Measurements from ENCODE around the gene ABCB11.

Gene ABCB11

GRCh38 chr2:169006665-169007064 is 24.5 kb downstream of the ABCB11 start:
- Mint-ChIP-seq H3K4me1 (ENCODE audit: low read depth) (peaks cover 8% of the 10 kb centered on the region), H3K36me3 (ENCODE audit: low read depth) (no peaks in the 10 kb centered on the region), H3K9me3 (no peaks in the 10 kb centered on the region)

GRCh38 chr2:169005994-169006393 is 25.1 kb downstream of the ABCB11 start:
- H3K4me3 Mint-ChIP-seq: no peak overlapping the region
- H3K4me1 Mint-ChIP-seq (ENCODE audit: low read depth): peaks cover 15% of the 10 kb centered on the region
- H3K27ac Mint-ChIP-seq: no peak overlapping the region
- no peaks in the 10 kb centered on the region for H3K36me3 Mint-ChIP-seq (ENCODE audit: low read depth)
- no peaks in the 10 kb centered on the region for H3K9me3 Mint-ChIP-seq
- peaks cover 3% of the 10 kb centered on the region for H3K27me3 Mint-ChIP-seq

More at GRCh38 chr2:169006665-169007064, 24.5 kb downstream of the ABCB11 start:
- Mint-ChIP-seq H3K27me3 (peaks cover 3% of the 10 kb centered on the region), H3K4me3 (no peak overlapping the region), H3K27ac (no peak overlapping the region)

- Mint-ChIP-seq H3K27ac (no peak overlapping the region), H3K4me1 (ENCODE audit: low read depth) (peaks cover 22% of the 10 kb centered on the region), H3K27me3 (peaks cover 2% of the 10 kb centered on the region), H3K4me3 (no peak overlapping the region), H3K9me3 (no peaks in the 10 kb centered on the region), H3K36me3 (ENCODE audit: low read depth) (no peaks in the 10 kb centered on the region)
Observed at GRCh38 chr2:169005080-169005598, 26.0 kb downstream of the ABCB11 start.

GRCh38 chr2:169002161-169002738 is 28.9 kb downstream of the ABCB11 start:
- no peaks in the 10 kb centered on the region for H3K36me3 Mint-ChIP-seq (ENCODE audit: low read depth)
- H3K4me3 Mint-ChIP-seq: no peak overlapping the region
- peaks cover 21% of the 10 kb centered on the region for H3K4me1 Mint-ChIP-seq (ENCODE audit: low read depth)
- no peak overlapping the region for H3K27ac Mint-ChIP-seq
- H3K27me3 Mint-ChIP-seq: peaks cover 4% of the 10 kb centered on the region
- no peaks in the 10 kb centered on the region for H3K9me3 Mint-ChIP-seq

DNA sequence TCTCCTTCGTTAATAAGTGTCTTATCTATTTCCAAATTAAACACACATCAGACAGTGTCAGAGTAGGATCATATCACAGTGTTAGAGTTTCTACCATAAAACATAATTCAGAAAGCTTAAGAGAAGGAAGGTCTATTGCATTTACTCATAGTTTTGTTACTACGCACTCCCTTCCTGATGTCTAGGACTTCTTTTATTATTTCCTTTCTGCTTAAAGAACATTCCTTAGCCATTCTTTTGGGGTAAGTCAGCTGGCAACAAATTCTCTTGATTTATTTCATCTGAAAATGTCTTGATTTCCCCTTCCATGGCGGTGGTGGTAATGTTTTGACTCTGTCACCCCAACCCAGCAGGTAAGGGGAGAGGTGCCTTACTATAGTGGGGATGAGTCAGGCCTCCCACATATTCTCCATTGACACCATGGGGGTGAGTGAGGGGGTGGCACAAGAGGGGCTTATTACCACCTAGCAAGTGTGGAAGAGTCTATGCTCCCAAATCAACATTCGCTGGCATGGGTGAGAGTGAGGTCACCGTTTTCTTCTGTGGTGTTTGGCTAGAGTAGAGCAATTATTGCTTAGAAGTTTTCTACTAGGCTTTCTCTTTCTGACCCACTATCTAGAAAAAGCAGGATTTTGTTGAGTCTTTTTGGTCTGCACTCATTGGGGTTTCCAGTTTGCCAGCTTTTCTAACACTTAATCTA is 29.9 kb downstream of the ABCB11 start:
- H3K4me1 Mint-ChIP-seq (ENCODE audit: low read depth): peaks cover 19% of the 10 kb centered on the region
- H3K9me3 Mint-ChIP-seq: no peaks in the 10 kb centered on the region
- H3K4me3 Mint-ChIP-seq: no peak overlapping the region
- H3K27me3 Mint-ChIP-seq: peaks cover 4% of the 10 kb centered on the region
- no peaks in the 10 kb centered on the region for H3K36me3 Mint-ChIP-seq (ENCODE audit: low read depth)
- H3K27ac Mint-ChIP-seq: no peak overlapping the region

GRCh38 chr2:168999668-169000213 is 31.4 kb downstream of the ABCB11 start:
- H3K4me3 Mint-ChIP-seq: no peak overlapping the region
- H3K27me3 Mint-ChIP-seq: peaks cover 4% of the 10 kb centered on the region
- H3K4me1 Mint-ChIP-seq (ENCODE audit: low read depth): peaks cover 19% of the 10 kb centered on the region
- no peaks in the 10 kb centered on the region for H3K9me3 Mint-ChIP-seq
- H3K27ac Mint-ChIP-seq: no peak overlapping the region
- H3K36me3 Mint-ChIP-seq (ENCODE audit: low read depth): no peaks in the 10 kb centered on the region

GRCh38 chr2:168998609-168999211 is 32.4 kb downstream of the ABCB11 start:
- H3K4me3 Mint-ChIP-seq: no peak overlapping the region
- no peak overlapping the region for H3K27ac Mint-ChIP-seq
- H3K9me3 Mint-ChIP-seq: no peaks in the 10 kb centered on the region
- H3K4me1 Mint-ChIP-seq (ENCODE audit: low read depth): peaks cover 19% of the 10 kb centered on the region
- H3K27me3 Mint-ChIP-seq: peaks cover 4% of the 10 kb centered on the region
- no peaks in the 10 kb centered on the region for H3K36me3 Mint-ChIP-seq (ENCODE audit: low read depth)

- H3K36me3 Mint-ChIP-seq (ENCODE audit: low read depth): no peaks in the 10 kb centered on the region
- no peak overlapping the region for H3K27ac Mint-ChIP-seq
- no peak overlapping the region for H3K4me3 Mint-ChIP-seq
- peaks cover 19% of the 10 kb centered on the region for H3K4me1 Mint-ChIP-seq (ENCODE audit: low read depth)
- peaks cover 4% of the 10 kb centered on the region for H3K27me3 Mint-ChIP-seq
- H3K9me3 Mint-ChIP-seq: no peaks in the 10 kb centered on the region
Observed at GRCh38 chr2:168997794-168998193, 33.3 kb downstream of the ABCB11 start.

DNA sequence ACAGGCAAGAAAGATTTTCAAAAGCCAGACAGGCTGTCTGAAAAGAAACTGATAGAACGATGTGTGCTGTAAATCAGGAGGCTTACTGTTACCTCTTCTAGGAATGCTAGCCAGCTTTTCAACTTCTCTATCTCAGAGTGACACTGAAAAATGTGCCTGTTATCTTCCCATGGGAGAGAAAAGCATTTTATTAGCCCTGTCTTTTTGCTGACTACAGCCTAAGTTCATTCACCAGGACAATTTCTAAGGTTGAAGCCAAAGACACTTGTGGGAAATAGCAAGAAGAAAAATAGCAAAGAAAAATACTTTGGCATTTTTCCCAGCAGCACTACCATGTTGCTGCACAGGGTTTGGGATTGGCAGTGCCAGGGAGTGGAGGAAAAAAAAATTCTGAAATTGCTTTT is 34.0 kb downstream of the ABCB11 start:
- Mint-ChIP-seq H3K27me3 (peaks cover 4% of the 10 kb centered on the region), H3K36me3 (ENCODE audit: low read depth) (no peaks in the 10 kb centered on the region)

DNA sequence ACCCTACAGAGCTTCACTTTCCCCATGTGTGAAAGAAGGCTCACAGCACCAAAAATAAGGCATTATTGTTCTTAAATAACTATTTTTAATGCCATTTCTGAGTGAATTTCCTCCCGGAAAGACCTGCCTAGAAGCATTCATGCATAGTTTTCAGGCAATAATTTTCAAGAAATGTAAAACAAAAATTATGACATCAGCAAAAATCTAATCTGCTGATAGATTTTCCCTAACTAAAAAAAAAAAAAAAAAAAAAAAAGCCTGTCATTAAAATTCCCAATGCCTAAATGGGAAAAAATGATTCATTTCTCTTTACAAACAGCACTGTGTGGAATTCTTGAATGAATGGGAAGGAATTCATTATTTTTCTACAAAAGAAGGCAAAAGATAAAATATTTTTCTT is 35.4 kb downstream of the ABCB11 start:
- peaks cover 4% of the 10 kb centered on the region for H3K27me3 Mint-ChIP-seq
- H3K4me1 Mint-ChIP-seq (ENCODE audit: low read depth): peaks cover 7% of the 10 kb centered on the region
- no peak overlapping the region for H3K27ac Mint-ChIP-seq
- no peaks in the 10 kb centered on the region for H3K9me3 Mint-ChIP-seq
- H3K36me3 Mint-ChIP-seq (ENCODE audit: low read depth): no peaks in the 10 kb centered on the region
- no peak overlapping the region for H3K4me3 Mint-ChIP-seq

More for the DNA sequence above, 34.0 kb downstream of the ABCB11 start:
- Mint-ChIP-seq H3K9me3 (no peaks in the 10 kb centered on the region), H3K4me1 (ENCODE audit: low read depth) (peaks cover 19% of the 10 kb centered on the region), H3K4me3 (no peak overlapping the region), H3K27ac (no peak overlapping the region)

GRCh38 chr2:168993538-168993937 is 37.6 kb downstream of the ABCB11 start:
- H3K4me1 Mint-ChIP-seq (ENCODE audit: low read depth): peaks cover 3% of the 10 kb centered on the region

DNA sequence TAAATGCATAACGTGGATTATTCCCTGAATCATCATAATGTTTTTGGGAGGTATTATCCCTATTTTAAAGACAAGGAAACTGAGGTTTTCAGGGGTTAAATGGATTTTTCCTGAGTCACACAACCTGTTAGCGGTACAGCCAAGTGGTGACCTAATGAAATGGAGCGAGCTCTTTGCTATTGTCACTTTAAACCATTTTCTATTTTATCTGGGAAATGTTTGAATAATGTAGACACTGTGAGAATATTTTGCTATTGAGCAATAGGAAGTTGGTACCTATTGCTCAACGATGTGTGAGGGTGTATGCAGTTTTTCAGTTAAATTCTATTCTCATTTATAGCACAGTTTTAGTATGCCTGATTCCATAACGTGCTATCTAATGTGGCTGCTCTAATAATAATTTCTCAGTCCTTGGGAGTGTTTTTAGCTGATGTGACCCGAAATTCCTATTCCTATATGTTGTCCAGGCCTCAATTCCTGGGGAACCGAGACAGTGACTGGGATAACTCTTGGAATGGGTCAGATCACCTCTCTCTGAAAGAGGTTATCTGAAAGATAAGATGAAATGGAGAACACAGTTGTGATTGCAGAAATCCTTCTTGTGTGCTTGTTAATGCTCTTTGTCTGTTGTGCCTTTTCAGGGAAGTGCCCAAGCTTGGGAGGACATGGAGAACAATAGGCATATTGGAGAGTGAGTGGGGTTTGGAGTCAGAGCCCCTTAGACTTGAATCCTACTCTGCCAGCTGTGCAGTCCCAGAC is 38.4 kb downstream of the ABCB11 start:
- Mint-ChIP-seq H3K4me3 (no peak overlapping the region), H3K36me3 (ENCODE audit: low read depth) (no peaks in the 10 kb centered on the region), H3K27me3 (no peaks in the 10 kb centered on the region), H3K9me3 (no peaks in the 10 kb centered on the region), H3K27ac (no peak overlapping the region), H3K4me1 (ENCODE audit: low read depth) (peaks cover 1% of the 10 kb centered on the region)

More at GRCh38 chr2:168993538-168993937, 37.6 kb downstream of the ABCB11 start:
- H3K4me3 Mint-ChIP-seq: no peak overlapping the region
- H3K27ac Mint-ChIP-seq: no peak overlapping the region
- H3K27me3 Mint-ChIP-seq: no peaks in the 10 kb centered on the region
- no peaks in the 10 kb centered on the region for H3K36me3 Mint-ChIP-seq (ENCODE audit: low read depth)
- no peaks in the 10 kb centered on the region for H3K9me3 Mint-ChIP-seq

DNA sequence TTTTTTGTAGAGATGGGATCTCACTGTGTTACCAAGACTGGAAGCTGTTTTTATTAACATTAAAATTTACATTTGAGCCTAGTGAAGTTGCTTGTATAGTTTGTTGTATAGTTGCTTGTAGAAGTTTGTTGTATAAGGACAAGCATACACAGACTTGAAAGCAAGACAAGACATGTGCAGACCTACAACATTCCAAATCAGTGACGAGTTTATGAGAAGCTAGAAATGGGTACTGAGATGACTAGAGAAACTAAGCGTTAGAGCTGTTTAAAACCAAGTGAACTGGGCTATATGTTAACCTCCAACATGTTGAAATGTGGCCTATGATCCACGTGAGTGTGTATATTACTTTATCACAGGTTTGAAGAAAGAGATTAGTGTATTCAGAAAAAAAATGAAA is 39.1 kb downstream of the ABCB11 start:
- Mint-ChIP-seq H3K4me3 (no peak overlapping the region), H3K27ac (no peak overlapping the region), H3K27me3 (no peaks in the 10 kb centered on the region), H3K36me3 (ENCODE audit: low read depth) (no peaks in the 10 kb centered on the region), H3K9me3 (no peaks in the 10 kb centered on the region), H3K4me1 (ENCODE audit: low read depth) (no peaks in the 10 kb centered on the region)

DNA sequence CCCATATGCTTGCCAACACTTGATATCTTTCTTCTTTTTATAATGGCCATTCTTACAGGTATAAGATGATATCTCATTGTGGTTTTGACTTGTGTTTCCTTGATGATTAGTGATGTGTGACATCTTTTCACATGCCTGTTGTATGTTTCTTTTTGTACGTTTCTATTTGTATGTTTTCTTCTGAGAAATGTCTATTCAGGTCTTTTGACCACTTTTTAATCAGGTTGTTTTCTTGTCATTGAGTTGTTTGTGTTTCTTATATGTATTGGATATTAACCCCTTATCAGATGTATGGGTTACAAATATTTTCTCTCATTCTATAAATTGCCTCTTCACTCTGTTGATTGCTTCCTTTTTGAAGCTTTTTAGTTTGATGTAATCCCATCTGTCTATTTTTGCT is 42.4 kb downstream of the ABCB11 start:
- Mint-ChIP-seq H3K4me3 (no peak overlapping the region), H3K27ac (no peak overlapping the region), H3K4me1 (ENCODE audit: low read depth) (no peaks in the 10 kb centered on the region), H3K9me3 (no peaks in the 10 kb centered on the region), H3K36me3 (ENCODE audit: low read depth) (no peaks in the 10 kb centered on the region), H3K27me3 (no peaks in the 10 kb centered on the region)
